Astrocyte (in vitro differentiated cells and primary cell): Measurements from ENCODE around the gene SLC22A4.

ENCODE experiments used
- CTCF ChIP-seq: IDR thresholded peaks from 2 replicates; pipeline ENCODE4 v1.5.1; 2011; ENCODE audit warnings: low read depth, mild to moderate bottlenecking, inconsistent platforms, low read length, moderate library complexity; ENCODE audit not compliant: insufficient read depth
- EZH2 ChIP-seq: IDR thresholded peaks from 2 replicates; pipeline ENCODE4 v1.6.1; 2012; ENCODE audit warnings: mild to moderate bottlenecking, low read length, inconsistent platforms; ENCODE audit not compliant: insufficient read depth

GRCh38 chr5:132293992-132294727, at the start of gene SLC22A4:
- TF ChIP-seq CTCF: no peak
- no peak for TF ChIP-seq EZH2
